Measurements from ENCODE around the gene PGLYRP1.

GRCh38 chr19:45998834-45999233 is 24.0 kb downstream of the PGLYRP1 start:
- TF ChIP-seq CTCF (conservative IDR thresholded peaks at IDR 0.05; ENCODE audit: low read length) (no peak), EZH2phosphoT487 (IDR thresholded peaks at IDR 0.05; ENCODE audit: borderline replicate concordance, low read depth, low read length) (no peak)
